IPS-NIHi11 (cell line): ENCODE measurements around the gene BAZ1B.
A peak's percentile ranks its signal among the peaks of the same experiment; 100 is the strongest.
"Not testable (repeated sequence)": the region's sequence is repeated elsewhere in the genome, so short reads cannot be mapped to it uniquely, and the experiment has no call there.

Source experiments
- DNase-seq: peaks from one replicate; pipeline ENCODE4 v3.0.0; 2012; ENCODE audit warnings: mixed read lengths, low spot score

BAZ1B gene

GRCh38 chr7:73443548-73444255 is 78.4 kb downstream of the BAZ1B start:
- DNase-seq = no peak

- peak; percentile 34 for DNase-seq
Observed at GRCh38 chr7:73442903-73443500, 79.1 kb downstream of the BAZ1B start.

DNA sequence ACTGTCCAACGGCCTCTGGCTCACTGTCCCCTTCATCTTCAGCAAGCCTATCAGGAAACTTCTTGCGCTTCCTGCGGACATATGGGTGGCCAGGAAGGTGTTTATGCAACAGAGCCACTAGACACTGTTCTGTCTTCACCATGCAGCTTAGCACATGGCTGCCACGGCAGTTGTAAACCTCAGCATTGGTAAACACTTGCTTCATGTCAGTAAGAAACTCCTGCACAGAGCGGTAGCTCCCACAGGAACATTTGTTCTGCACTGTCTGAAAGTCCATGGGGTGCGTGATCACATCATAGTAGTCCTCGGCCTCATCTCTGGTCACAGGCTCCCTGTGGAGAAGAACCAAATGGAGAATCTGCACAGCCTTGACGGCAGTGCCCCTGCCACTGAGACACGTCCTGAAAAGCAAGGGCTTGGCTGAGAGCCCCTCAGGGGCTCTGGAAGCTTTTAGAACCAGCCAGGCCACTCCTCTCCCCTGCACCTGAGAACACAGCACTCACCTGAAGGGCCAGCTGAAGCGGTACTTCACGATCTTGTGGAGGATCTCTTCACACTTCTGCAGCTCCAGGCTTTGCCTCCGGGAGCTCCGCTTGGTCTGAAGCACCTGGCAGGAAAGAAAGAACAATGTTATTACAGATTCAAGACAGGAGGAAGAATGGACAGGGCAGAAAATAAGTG is 79.7 kb downstream of the BAZ1B start:
- no peak for DNase-seq

DNA sequence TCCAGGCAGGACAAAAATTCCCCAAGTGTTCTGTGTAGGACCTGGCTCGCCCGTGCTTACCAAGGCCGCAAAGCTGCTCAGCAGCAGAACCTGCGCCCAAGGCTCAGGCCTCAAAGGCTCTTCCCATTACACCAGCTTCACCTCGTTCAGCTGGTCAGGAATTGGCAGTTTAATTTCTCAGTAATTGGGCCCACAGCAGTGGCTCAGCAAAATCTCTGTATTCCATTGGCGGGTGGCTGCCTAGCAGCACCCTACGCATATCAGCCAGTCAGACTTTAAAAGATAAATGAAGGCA is 82.7 kb downstream of the BAZ1B start:
- no peak for DNase-seq

DNA sequence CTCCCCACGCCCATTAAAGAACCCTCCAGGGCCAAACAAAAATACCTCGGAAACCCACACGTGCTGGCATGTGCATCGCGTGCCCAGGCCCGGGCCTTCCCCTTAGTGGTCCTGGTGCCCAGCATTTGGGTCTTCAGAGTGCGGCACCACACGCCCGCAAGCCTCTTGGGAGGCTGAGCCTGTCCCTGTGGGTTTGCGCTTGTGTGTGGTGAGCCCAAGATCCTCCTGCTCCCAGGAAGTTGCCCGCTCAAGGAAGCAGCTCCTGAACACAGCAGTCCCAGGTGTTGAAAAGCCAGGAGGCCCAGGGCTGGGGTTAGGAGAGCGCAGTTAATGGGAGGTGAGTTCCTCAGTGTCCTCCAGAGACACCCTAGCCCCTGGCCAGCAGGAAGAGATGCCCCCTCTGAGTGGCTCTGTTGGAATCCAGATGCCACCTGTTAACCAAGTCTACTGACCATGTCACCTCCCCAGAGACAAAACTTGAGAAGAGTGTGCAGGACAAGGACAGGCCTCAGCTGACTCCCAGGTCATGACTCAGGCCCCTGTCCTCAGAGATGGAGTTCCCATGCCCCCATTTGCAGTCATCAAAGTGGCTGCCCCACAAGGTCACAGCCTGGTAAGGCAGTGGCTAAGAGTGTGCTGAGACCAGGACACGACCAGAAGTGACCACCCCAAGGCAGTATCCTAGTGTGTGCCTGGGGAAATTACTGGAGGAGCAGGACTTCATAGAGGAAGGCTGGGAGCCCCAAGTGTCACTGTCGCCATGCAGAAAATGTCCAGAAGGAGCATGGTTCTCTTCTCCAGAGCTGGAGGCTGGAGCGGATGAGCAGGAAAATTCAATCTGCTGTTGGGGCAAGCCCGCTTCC is 83.3 kb downstream of the BAZ1B start:
- DNase-seq = no peak

- no peak for DNase-seq
Observed at GRCh38 chr7:73437621-73438416, 84.3 kb downstream of the BAZ1B start.

GRCh38 chr7:73437091-73437490 is 85.0 kb downstream of the BAZ1B start:
- no peak for DNase-seq

DNA sequence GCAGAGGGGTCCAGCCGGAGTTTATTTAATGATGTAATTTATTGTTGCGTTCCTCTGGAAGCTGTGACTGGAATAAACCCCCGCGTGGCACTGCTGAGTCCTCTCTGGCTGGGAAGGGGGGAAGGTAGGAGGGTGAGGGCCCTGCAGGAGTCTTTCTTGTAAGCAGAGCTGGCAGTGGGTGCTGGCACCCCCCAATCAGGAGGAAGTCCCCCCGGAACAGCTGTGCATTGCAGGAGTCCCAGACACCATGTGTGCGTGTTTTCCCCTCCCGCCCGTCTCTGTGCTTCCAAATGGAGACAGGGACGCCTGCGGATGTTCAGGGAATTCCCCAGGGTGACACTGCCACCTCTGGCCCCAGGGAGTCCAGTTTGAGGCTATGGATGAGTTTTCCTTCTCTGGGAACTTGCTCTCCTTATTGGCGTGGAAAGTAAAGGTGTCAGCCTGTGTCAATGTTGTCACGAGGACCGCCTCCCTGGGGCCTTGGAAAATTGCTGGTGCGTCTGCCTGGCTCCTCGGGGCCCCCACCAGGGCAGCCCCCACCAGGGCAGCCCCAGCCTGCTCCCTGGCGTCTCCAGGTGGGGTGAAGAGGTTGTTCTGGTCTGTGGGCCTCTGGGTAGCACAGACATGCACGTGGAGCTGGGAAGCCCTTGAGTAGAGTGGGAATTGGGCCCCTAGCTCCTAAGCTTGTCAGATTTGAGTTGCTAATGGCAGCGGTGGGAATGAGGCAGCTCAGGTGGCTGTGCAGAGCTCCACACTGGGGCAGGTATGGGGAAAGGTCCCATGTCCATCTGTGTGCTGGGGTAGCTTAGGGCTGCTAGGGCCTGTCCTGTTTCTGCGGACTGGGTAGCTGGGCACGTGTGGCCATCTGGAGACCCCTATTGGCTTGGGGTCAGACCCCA is 85.8 kb downstream of the BAZ1B start:
- DNase-seq = no peak

DNA sequence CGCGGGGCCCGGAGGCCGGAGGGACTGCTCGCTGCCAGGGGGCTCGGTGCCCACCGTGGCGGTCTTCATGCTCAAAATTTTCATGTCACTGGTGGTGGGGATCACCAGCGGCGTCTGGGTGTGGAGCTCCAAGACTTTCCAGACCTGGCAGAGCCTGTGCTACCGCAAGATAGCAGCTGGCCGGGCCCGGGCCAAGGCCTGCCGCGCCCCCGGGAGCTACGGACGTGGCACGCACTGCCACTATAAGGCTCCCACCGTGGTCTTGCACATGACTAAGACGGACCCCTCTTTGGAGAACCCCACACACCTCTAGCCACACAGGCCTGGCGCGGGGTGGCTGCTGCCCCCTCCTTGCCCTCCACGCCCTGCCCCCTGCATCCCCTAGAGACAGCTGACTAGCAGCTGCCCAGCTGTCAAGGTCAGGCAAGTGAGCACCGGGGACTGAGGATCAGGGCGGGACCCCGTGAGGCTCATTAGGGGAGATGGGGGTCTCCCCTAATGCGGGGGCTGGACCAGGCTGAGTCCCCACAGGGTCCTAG is 86.6 kb downstream of the BAZ1B start:
- no peak for DNase-seq

- DNase-seq = no peak
Observed at GRCh38 chr7:73434701-73435069, 87.4 kb downstream of the BAZ1B start.

GRCh38 chr7:73433924-73434700 is 88.0 kb downstream of the BAZ1B start:
- DNase-seq = no peak

DNA sequence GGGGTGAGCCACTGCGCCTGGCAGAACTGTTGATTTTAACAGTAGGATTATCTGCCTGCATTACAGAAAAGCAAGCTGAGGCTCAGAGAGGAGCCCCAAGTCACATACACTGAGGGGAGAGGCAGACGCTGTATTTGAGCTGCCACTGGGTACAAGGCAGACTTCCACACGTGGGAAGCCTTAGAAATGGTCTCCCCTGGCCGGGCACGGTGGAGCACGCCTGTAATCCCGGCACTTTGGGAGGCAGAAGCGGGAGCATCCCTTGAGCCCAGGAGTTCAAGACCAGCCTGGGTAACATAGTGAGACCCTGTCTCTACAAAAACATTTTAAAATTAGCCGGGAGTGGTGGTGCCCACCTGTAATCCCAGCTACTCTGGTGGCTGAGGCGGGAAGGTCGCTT is 89.4 kb downstream of the BAZ1B start:
- DNase-seq = no peak

DNA sequence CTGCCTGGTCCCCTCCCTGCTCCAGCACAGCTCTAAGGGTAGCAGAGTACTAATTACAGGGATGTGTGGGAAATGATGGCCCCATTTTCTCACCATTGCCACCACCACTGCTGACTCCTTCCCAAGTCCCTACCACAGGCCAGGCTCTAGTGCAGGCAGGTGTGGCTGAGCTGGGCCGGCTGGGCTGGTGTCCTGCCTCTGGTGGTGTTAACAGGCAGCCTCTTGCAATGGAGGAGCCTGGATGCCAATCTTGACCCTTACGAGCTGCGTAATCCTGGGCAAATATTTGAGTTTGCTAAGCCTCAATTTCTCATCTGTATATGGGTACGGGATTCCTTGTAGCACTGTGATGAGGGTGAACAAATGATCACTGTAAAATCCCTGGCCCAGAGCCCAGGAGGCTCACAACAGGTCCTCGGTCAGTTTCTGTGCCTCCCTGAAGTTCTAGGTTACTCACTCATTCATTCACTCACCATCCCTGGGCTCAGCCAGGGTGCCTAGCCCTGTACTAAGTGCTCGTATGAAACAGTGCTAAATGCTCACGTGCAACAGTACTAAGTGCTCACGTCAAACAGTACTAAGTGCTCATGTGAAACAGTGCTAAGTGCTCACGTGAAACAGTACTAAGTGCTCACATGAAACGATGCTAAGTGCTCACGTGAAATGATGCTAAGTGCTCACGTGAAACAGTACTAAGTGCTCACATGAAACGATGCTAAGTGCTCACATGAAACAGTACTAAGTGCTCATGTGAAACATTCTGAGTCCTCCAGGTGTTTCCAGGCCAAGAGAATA is 90.9 kb downstream of the BAZ1B start:
- no peak for DNase-seq

DNA sequence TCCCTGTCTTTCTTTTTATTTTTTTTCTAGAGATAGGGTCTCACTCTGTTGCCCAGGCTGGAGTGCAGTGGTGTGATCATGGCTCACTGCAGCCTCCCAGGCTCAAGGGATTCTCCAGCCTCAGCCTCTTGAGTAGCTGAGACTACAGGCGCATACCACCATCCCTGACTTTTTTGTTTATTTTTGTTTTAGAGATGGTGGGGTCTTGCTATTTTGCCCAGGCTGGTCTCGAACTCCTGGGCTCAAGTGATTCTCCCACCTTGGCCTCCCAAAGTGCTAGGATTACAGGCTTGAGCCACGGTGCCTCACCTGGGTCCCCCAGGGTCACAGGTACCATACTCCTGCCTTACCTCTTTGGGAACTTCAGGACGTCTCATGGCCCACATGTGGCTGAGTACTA is 91.6 kb downstream of the BAZ1B start:
- DNase-seq = not testable (repeated sequence)

DNA sequence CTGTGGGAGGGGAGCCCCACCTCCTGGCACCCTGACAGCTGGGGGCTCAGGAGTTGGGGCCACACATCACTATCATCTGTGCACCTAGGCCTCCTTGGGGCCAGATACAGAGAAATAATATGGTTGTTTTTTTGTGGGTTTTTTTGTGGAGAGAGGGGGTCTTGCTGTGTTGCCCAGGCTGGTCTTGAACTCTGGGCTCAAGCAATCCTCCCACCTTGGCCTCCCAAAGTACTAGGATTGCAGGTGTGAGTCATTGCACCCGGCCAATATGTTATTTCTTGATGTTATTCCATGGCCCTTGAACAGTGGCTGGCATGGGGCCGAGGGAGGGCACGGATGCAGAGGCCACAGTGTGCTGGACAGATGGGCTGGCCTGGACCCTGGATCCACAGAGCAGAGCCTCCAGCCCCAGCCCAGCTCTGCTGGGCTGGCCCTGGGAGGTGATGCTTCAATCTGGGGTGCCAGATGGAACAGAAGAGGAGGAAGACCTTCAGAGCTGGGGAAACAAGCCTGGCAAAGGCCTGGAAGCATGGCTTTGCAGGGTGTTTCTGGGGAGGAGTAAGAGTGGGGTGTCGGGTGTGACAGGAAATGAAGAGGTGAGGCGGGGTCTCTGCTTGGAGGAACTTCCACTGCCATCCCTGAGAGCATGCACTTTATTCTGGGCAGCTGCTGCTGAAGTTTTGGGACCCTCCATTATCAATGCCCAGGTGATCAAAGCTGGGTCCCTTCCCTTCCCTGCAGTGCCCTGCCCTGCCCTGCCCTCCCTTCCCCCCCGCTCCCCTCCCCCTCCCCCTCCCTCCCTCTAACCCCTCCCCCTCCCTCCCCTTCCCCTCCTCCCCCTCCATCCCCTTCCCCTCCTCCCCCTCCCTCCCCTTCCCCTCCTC is 92.2 kb downstream of the BAZ1B start:
- no peak for DNase-seq

GRCh38 chr7:73429215-73429614 is 92.9 kb downstream of the BAZ1B start:
- DNase-seq = peak; percentile 72

DNA sequence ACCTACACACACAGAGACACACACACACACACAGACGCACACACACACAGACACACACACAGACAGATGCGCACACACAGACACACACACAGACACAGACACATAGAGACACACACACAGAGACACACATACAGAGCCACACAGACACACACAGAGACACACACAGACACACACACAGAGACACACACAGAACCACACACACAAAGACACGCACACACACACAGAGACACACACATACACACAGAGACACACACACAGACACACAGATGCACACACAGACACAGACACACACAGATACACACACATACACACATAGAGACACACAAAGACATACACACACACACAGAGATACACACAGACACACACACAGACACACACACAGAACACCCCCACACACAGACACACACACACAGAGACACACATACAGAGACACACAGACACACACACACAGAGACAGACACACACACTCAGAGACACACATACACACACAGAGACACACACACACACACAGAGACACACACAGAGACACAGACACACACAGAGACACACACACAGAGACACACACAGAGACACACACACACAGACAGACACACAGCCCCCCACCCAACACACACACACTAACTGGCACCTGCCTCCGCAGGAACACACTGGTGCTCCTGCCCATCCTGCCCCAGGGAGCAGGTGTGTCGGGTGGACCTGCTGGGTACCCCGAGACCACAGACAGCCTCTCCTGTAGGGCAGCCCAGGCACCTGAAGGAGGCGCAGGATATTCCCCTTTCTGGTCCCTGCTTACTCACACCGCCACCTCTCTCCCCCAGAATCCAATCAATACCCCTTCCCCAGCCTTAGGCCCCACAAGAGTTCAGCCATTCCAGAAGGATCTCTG is 93.9 kb downstream of the BAZ1B start:
- DNase-seq = no peak
